Measurements from ENCODE around the gene RASA2.
"Not testable (repeated sequence)": the region's sequence is repeated elsewhere in the genome, so short reads cannot be mapped to it uniquely, and the experiment has no call there.

RASA2 gene

DNA sequence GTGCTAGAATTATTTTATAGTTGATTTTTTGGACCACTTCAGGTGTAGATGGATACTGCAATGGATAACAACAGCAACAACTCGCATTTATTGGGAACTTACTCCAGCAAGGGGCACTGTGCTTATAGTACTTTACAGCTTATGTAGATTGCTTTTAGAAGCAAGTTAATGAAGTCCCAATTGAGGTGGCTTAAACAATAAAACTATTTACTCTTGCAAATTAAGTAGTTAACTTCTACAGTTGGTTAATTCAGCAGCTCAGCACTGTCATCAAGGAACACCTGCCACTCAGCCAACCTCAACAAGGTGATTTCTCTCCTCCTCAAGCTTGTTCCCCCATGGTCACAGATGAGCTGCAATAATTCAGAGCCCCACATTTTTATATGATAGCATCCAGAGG lies 124.1 kb downstream of the RASA2 start:
- TF ChIP-seq, protein P1, sequence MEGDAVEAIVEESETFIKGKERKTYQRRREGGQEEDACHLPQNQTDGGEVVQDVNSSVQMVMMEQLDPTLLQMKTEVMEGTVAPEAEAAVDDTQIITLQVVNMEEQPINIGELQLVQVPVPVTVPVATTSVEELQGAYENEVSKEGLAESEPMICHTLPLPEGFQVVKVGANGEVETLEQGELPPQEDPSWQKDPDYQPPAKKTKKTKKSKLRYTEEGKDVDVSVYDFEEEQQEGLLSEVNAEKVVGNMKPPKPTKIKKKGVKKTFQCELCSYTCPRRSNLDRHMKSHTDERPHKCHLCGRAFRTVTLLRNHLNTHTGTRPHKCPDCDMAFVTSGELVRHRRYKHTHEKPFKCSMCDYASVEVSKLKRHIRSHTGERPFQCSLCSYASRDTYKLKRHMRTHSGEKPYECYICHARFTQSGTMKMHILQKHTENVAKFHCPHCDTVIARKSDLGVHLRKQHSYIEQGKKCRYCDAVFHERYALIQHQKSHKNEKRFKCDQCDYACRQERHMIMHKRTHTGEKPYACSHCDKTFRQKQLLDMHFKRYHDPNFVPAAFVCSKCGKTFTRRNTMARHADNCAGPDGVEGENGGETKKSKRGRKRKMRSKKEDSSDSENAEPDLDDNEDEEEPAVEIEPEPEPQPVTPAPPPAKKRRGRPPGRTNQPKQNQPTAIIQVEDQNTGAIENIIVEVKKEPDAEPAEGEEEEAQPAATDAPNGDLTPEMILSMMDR (IDR thresholded peaks at IDR 0.05), result no peak
- Histone ChIP-seq H3K4me3 (no peak overlapping the region), H3K27ac (no peak overlapping the region)
- DNase-seq (ENCODE audit: low spot score), result no peak

- DNase-seq (ENCODE audit: low spot score), result no peak
- TF ChIP-seq, protein P1 (IDR thresholded peaks at IDR 0.05), result no peak
- no peak overlapping the region for H3K4me3 ChIP-seq
- no peak overlapping the region for H3K27ac ChIP-seq
These were observed 131.5 kb downstream of the RASA2 start for GRCh38 chr3:141618103-141618910.

DNA sequence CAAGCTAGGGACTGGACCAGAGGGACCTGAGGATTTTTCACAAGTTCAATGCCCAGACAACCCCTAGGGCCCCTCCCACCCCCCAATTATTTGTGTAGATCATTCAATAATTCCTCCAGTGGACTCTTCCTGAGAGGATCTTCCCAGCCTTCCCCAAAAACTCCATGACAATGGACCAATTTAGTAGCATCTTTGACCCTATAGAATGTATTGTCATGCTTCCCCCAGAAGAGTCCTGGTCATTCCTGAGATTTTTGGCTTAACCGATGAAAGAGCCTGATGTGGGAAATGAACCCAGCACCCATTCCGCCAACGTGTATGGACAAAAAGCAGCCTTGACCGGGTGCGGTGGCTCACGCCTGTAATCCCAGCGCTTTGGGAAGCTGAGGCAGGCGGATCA lies 132.1 kb downstream of the RASA2 start:
- Histone ChIP-seq H3K27ac (no peak overlapping the region), H3K4me3 (no peak overlapping the region)
- DNase-seq (ENCODE audit: low spot score), result no peak
- TF ChIP-seq, protein P1 (IDR thresholded peaks at IDR 0.05), result no peak

- H3K27ac ChIP-seq, result no peak overlapping the region
- TF ChIP-seq, protein P1 (IDR thresholded peaks at IDR 0.05), result no peak
- H3K4me3 ChIP-seq, result no peak overlapping the region
- DNase-seq (ENCODE audit: low spot score), result no peak
These were observed 132.6 kb downstream of the RASA2 start for GRCh38 chr3:141619450-141619849.

- no peak overlapping the region for H3K27ac ChIP-seq
- no peak overlapping the region for H3K4me3 ChIP-seq
- DNase-seq (ENCODE audit: low spot score), result no peak
- TF ChIP-seq, protein P1 (IDR thresholded peaks at IDR 0.05), result no peak
These were observed 136.9 kb downstream of the RASA2 start for GRCh38 chr3:141623691-141624090.

DNA sequence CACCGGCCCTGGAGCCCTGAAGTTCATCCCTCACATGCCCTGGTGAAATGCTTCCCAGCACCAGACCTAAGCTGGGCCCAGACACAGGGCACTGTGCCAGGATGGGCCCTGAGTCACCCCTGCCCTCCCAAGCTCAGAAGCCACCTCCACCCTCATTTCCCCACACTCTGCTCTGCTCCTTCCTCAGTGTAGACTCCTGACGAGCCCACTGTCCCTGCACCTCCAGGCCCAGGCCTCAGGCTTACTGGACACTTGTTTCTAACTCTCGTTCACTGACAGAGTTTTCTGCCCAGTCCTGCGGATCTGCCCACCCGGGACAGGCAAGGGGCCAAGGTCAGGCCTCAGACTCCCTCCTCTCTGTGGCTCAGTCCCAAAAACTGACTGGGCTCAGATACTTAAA lies 138.7 kb downstream of the RASA2 start:
- TF ChIP-seq, protein P1 (IDR thresholded peaks at IDR 0.05), result no peak
- H3K27ac ChIP-seq, result no peak overlapping the region
- H3K4me3 ChIP-seq, result no peak overlapping the region
- no peak for DNase-seq (ENCODE audit: low spot score)

GRCh38 chr3:141628334-141628733 lies 141.5 kb downstream of the RASA2 start:
- DNase-seq (ENCODE audit: low spot score); H3K4me3 ChIP-seq; H3K27ac ChIP-seq: not testable (repeated sequence)

- DNase-seq (ENCODE audit: low spot score); H3K27ac ChIP-seq; H3K4me3 ChIP-seq: not testable (repeated sequence)
These were observed 142.1 kb downstream of the RASA2 start for GRCh38 chr3:141628868-141629441.

Data from coronary artery (tissue), 2 donors.